ENCODE data around the gene G6PD.
"Not testable (repeated sequence)": the region's sequence is repeated elsewhere in the genome, so short reads cannot be mapped to it uniquely, and the experiment has no call there.

G6PD gene

GRCh38 chrX:154540897-154541535, 5.6 kb downstream of the G6PD start:
- in situ Hi-C loops (cut with HindIII; ENCODE audit: low pct_ligation_motif_present, low sequenced_read_pairs): no loop called here
- no peak overlapping the region for H3K4me3 ChIP-seq (ENCODE audit: low read depth, low read length)
- H3K27ac ChIP-seq: peak overlapping the region; percentile 77
- no peak for DNase-seq
- no peak for TF ChIP-seq CTCF (IDR thresholded peaks at IDR 0.05; ENCODE audit: low read depth, low read length, missing control alignments)
- H3K36me3 ChIP-seq (replicated peaks): no peaks in the 10 kb centered on the region
- H3K27me3 ChIP-seq (replicated peaks): no peaks in the 10 kb centered on the region

GRCh38 chrX:154540365-154540764, 6.3 kb downstream of the G6PD start:
- H3K27me3 ChIP-seq (replicated peaks); in situ Hi-C loops (cut with HindIII; ENCODE audit: low pct_ligation_motif_present, low sequenced_read_pairs); H3K4me3 ChIP-seq (ENCODE audit: low read depth, low read length); H3K36me3 ChIP-seq (replicated peaks); DNase-seq; H3K27ac ChIP-seq: not testable (repeated sequence)

GRCh38 chrX:154539077-154539476, 7.6 kb downstream of the G6PD start:
- no peak for TF ChIP-seq CTCF (IDR thresholded peaks at IDR 0.05; ENCODE audit: low read depth, low read length, missing control alignments)
- in situ Hi-C loops (cut with HindIII; ENCODE audit: low pct_ligation_motif_present, low sequenced_read_pairs): no loop called here
- no peak overlapping the region for H3K4me3 ChIP-seq (ENCODE audit: low read depth, low read length)
- H3K27ac ChIP-seq: no peak overlapping the region
- no peak for DNase-seq
- peaks cover under 1% of the 10 kb centered on the region for H3K36me3 ChIP-seq (replicated peaks)
- H3K27me3 ChIP-seq (replicated peaks): no peaks in the 10 kb centered on the region

GRCh38 chrX:154535892-154536291, 10.8 kb downstream of the G6PD start:
- Histone ChIP-seq H3K36me3 (replicated peaks) (peaks cover 9% of the 10 kb centered on the region), H3K27ac (no peak overlapping the region), H3K27me3 (replicated peaks) (no peaks in the 10 kb centered on the region), H3K4me3 (ENCODE audit: low read depth, low read length) (no peak overlapping the region)
- in situ Hi-C loops (cut with HindIII; ENCODE audit: low pct_ligation_motif_present, low sequenced_read_pairs): no loop called here
- TF ChIP-seq CTCF (IDR thresholded peaks at IDR 0.05; ENCODE audit: low read depth, low read length, missing control alignments): no peak
- DNase-seq: no peak

GRCh38 chrX:154534526-154535322, 11.9 kb downstream of the G6PD start:
- Histone ChIP-seq H3K36me3 (replicated peaks) (peaks cover 9% of the 10 kb centered on the region), H3K27ac (no peak overlapping the region), H3K4me3 (ENCODE audit: low read depth, low read length) (no peak overlapping the region), H3K27me3 (replicated peaks) (no peaks in the 10 kb centered on the region)
- DNase-seq: peak; percentile 63
- in situ Hi-C loops (cut with HindIII; ENCODE audit: low pct_ligation_motif_present, low sequenced_read_pairs): no loop called here
- TF ChIP-seq CTCF (IDR thresholded peaks at IDR 0.05; ENCODE audit: low read depth, low read length, missing control alignments): peak; percentile 97

GRCh38 chrX:154532690-154533089, 14.0 kb downstream of the G6PD start:
- Histone ChIP-seq H3K27ac (no peak overlapping the region), H3K27me3 (replicated peaks) (no peaks in the 10 kb centered on the region), H3K36me3 (replicated peaks) (peaks cover 9% of the 10 kb centered on the region), H3K4me3 (ENCODE audit: low read depth, low read length) (no peak overlapping the region)
- in situ Hi-C loops (cut with HindIII; ENCODE audit: low pct_ligation_motif_present, low sequenced_read_pairs): no loop called here
- no peak for TF ChIP-seq CTCF (IDR thresholded peaks at IDR 0.05; ENCODE audit: low read depth, low read length, missing control alignments)
- DNase-seq: no peak

Data from brain microvascular endothelial cell (primary cell).